Tibial nerve (tissue), 3 donors: ENCODE results near the gene IFI30.

Experiments used
- POLR2A ChIP-seq, 2 donors: fragments of 450-650 bp; IDR thresholded peaks; one replicate each; pipeline ENCODE4 v1.6.1; 2017; ENCODE audit warnings: antibody characterized with exemption in 2 of 2, mild to moderate bottlenecking in 2 of 2, moderate library complexity in 2 of 2
- TF ChIP-seq, protein P1 (sequence below), 5 experiments: fragments of 200-600 bp in 3 of 5; fragments of 450-650 bp in 2 of 5; sonication (generic) in 3 of 5; IDR thresholded peaks; one replicate each; pipeline ENCODE4 v1.5.1; 2016 to 2019; ENCODE audit warnings: antibody characterized with exemption in 5 of 5, mild to moderate bottlenecking in 3 of 5, moderate library complexity in 2 of 5

DNA sequence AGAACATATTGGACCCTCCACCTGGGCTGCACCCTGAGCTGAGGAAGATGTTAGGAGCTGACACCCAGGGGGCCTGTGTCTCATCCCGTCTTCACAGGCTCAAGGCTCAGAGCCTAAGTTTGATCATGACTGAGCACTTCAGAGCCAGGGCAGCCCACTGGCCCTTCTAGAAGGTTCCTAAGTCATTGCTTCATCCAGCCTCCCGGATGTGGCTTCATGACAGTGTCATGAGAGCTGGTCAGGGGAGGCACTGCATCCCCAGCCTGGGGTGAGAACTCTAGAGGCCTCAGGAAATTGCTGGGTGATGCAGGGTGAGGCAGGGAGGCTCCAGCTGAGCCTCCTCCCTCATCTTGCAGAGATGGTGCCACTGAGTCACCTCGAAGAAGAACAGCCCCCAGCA lies 45.6 kb upstream of the IFI30 start:
- TF ChIP-seq, protein P1, sequence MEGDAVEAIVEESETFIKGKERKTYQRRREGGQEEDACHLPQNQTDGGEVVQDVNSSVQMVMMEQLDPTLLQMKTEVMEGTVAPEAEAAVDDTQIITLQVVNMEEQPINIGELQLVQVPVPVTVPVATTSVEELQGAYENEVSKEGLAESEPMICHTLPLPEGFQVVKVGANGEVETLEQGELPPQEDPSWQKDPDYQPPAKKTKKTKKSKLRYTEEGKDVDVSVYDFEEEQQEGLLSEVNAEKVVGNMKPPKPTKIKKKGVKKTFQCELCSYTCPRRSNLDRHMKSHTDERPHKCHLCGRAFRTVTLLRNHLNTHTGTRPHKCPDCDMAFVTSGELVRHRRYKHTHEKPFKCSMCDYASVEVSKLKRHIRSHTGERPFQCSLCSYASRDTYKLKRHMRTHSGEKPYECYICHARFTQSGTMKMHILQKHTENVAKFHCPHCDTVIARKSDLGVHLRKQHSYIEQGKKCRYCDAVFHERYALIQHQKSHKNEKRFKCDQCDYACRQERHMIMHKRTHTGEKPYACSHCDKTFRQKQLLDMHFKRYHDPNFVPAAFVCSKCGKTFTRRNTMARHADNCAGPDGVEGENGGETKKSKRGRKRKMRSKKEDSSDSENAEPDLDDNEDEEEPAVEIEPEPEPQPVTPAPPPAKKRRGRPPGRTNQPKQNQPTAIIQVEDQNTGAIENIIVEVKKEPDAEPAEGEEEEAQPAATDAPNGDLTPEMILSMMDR (IDR thresholded peaks at IDR 0.05), result no peak
- no peak for TF ChIP-seq POLR2A (IDR thresholded peaks at IDR 0.05)
